B cell (primary cell): Measurements from ENCODE around the gene NLRP5. TPM values are rescaled to one million over a fixed set of nuclear protein-coding genes. Genes with fewer than 3 reads are reported as not detected.

Experiments used
- ATAC-seq: fragments of 200-7000 bp; cut with Tn5 transposase; one replicate; pipeline ENCODE4 v1.10.0; 2021; ENCODE audit warnings: low read depth, mild to moderate bottlenecking, moderate number of reproducible peaks, moderate library complexity
- CTCF ChIA-PET: fragments of 350-600 bp; sonication (Branson Sonifier 250); formaldehyde crosslinking; loops from one replicate; lab custom pipeline; 2021; ENCODE audit warnings: antibody characterized with exemption, inconsistent platforms; lab: Charles Lee
- POLR2A ChIA-PET: fragments of 350-600 bp; sonication (Branson Sonifier 250); formaldehyde crosslinking; loops from one replicate; lab custom pipeline; 2021; ENCODE audit warnings: antibody characterized with exemption; lab: Charles Lee
- DNase-seq: peaks from one replicate; pipeline ENCODE4 v3.0.0; 2013
- H2AFZ ChIP-seq: 2 replicates; pipeline ENCODE4 v1.6.1; 2012; ENCODE audit warnings: mild to moderate bottlenecking, low read depth, low read length; ENCODE audit not compliant: insufficient read depth, poor library complexity, severe bottlenecking
- H3K27ac ChIP-seq, 2 donors: 1 replicate in 1 of 2; 2 replicates in 1 of 2; pipeline ENCODE4 v1.5.1; 2012 to 2013; ENCODE audit warnings: low read length in 2 of 2, mild to moderate bottlenecking in 2 of 2, moderate library complexity in 1 of 2
- H3K27me3 ChIP-seq, 4 experiments: fragments of 200-600 bp in 1 of 4; sonication (generic) in 1 of 4; replicated peaks in 1 of 4; 1 replicate in 2 of 4; 2 replicates in 2 of 4; pipeline versions ENCODE4 v1.6.1 to v1.7.0; 2013 to 2016; ENCODE audit warnings: low read length in 3 of 4, mild to moderate bottlenecking in 2 of 4, mixed read lengths in 1 of 4, moderate library complexity in 1 of 4; ENCODE audit not compliant: insufficient read depth in 4 of 4, control insufficient read depth in 3 of 4; ENCODE audit errors: control extremely low read depth in 1 of 4
- H3K36me3 ChIP-seq, 2 experiments: replicated peaks in 1 of 2; 1 replicate in 1 of 2; 2 replicates in 1 of 2; pipeline versions ENCODE4 v1.6.1 to v1.7.1; 2013; ENCODE audit warnings: low read length in 1 of 2; ENCODE audit not compliant: insufficient read depth in 2 of 2, control insufficient read depth in 1 of 2; ENCODE audit errors: control extremely low read depth in 1 of 2, extremely low read depth in 1 of 2
- H3K4me1 ChIP-seq, 2 donors: fragments of 200-600 bp in 1 of 2; sonication (generic) in 1 of 2; 1 replicate in 1 of 2; 2 replicates in 1 of 2; pipeline versions ENCODE4 v1.5.1 to v1.6.1; 2013 to 2017; ENCODE audit warnings: low read length in 2 of 2; ENCODE audit not compliant: control insufficient read depth in 2 of 2, insufficient read depth in 2 of 2
- H3K4me2 ChIP-seq: replicated peaks from 2 replicates; pipeline ENCODE3; 2012; ENCODE audit warnings: mild to moderate bottlenecking, low read depth, low read length; ENCODE audit not compliant: poor library complexity, severe bottlenecking
- H3K4me3 ChIP-seq, 5 experiments: fragments of 200-600 bp in 1 of 5; sonication (generic) in 1 of 5; 1 replicate in 3 of 5; 2 replicates in 2 of 5; pipeline versions ENCODE4 v1.5.1 to v1.7.0; 2011 to 2016; ENCODE audit warnings: low read length in 4 of 5, mild to moderate bottlenecking in 4 of 5, low read depth in 2 of 5, control low read depth in 1 of 5, moderate library complexity in 1 of 5; ENCODE audit not compliant: insufficient read depth in 1 of 5; ENCODE audit errors: control extremely low read depth in 1 of 5, extremely low read depth in 1 of 5
- H3K79me2 ChIP-seq: fragments of 200-600 bp; sonication (generic); one replicate; pipeline ENCODE4 v1.6.0; 2016; ENCODE audit warnings: low read length; ENCODE audit not compliant: control insufficient read depth, insufficient read depth
- H3K9ac ChIP-seq: fragments of 200-600 bp; sonication (generic); 2 replicates; pipeline ENCODE4 v1.6.1; 2017; ENCODE audit warnings: mild to moderate bottlenecking, low read length, moderate library complexity
- H3K9me3 ChIP-seq, 3 donors: one replicate each; pipeline versions ENCODE4 v1.6.1 to v1.7.1; 2013; ENCODE audit warnings: low read length in 2 of 3; ENCODE audit not compliant: control insufficient read depth in 2 of 3, insufficient read depth in 1 of 3; ENCODE audit errors: control extremely low read depth in 1 of 3
- H4K20me1 ChIP-seq: 2 replicates; pipeline ENCODE4 v1.6.0; 2012; ENCODE audit warnings: mild to moderate bottlenecking, low read length; ENCODE audit not compliant: insufficient read depth, control insufficient read depth, poor library complexity, severe bottlenecking
- H3K27ac Mint-ChIP-seq: one replicate; pipeline ENCODE4 v1.8.0; 2021; ENCODE audit warnings: mixed read lengths
- H3K27me3 Mint-ChIP-seq: one replicate; pipeline ENCODE4 v1.8.0; 2021; ENCODE audit warnings: mixed read lengths
- H3K4me1 Mint-ChIP-seq: one replicate; pipeline ENCODE4 v1.8.0; 2021; ENCODE audit warnings: mixed read lengths
- H3K4me3 Mint-ChIP-seq: one replicate; pipeline ENCODE4 v1.8.0; 2021; ENCODE audit warnings: mixed read lengths
- H3K9me3 Mint-ChIP-seq: one replicate; pipeline ENCODE4 v1.8.0; 2022; ENCODE audit warnings: mixed read lengths; ENCODE audit not compliant: insufficient read depth
- EZH2 ChIP-seq: IDR thresholded peaks from 2 replicates; pipeline ENCODE4 v1.6.1; 2012; ENCODE audit warnings: borderline replicate concordance, low read depth, mild to moderate bottlenecking, moderate library complexity, low read length; ENCODE audit not compliant: insufficient read depth, poor library complexity, severe bottlenecking
- WGBS: methylation state at CpG from one replicate; pipeline ENCODE4 v1.1.5; 2013; ENCODE audit warnings: missing lambda C conversion rate; ENCODE audit not compliant: insufficient coverage; 5-methylcytosine and 5-hydroxymethylcytosine counted together
- intact Hi-C: fragments of 100-400 bp; cut with micrococcal nuclease; formaldehyde crosslinking; loops from one replicate; pipeline ENCODE4 v1.10.0; 2022
- polyA plus RNA-seq: library from polyadenylated mRNA; depleted of rRNA; stranded (reverse); fragments of >200 nt; gene quantifications from 2 replicates; pipeline ENCODE4 v1.2.3, GENCODE V29; 2012
- total RNA-seq, 2 donors: library from RNA; stranded (reverse); fragments of 120-200 nt in 1 of 2; gene quantifications; 1 replicate in 1 of 2; 2 replicates in 1 of 2; pipeline versions ENCODE4 v1.2.3 to v1.2.4, GENCODE V29; 2013 to 2022
- TF ChIP-seq, protein P1 (sequence below): fragments of 200-600 bp; IDR thresholded peaks from one replicate; pipeline ENCODE4 v1.8.0; 2022; ENCODE audit warnings: antibody characterized with exemption, mild to moderate bottlenecking

NLRP5 gene
- total and polyA plus RNA-seq, 2 donors (not counting 1 experiment from before 2014, with no cell fraction given), result not detected

DNA sequence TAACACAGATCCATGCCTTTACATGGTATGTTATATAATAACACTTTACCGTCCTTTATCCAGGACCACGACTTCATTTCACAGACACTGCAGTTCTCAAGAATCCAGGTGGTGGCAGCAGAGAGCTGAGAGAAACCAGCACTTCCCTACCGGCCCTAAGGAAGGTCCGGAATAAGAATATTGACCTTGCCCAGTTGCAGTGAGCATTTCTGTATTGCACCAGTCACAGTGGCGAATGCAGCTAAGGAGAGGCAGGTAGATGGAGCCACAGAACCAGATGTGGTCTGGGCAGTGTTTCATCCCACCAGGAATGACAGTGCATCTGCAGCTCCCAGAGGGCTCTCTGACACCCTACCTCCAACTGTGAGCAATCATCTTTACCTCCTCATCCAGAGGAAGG, 89.9 kb downstream of the NLRP5 start:
- TF ChIP-seq, protein P1, sequence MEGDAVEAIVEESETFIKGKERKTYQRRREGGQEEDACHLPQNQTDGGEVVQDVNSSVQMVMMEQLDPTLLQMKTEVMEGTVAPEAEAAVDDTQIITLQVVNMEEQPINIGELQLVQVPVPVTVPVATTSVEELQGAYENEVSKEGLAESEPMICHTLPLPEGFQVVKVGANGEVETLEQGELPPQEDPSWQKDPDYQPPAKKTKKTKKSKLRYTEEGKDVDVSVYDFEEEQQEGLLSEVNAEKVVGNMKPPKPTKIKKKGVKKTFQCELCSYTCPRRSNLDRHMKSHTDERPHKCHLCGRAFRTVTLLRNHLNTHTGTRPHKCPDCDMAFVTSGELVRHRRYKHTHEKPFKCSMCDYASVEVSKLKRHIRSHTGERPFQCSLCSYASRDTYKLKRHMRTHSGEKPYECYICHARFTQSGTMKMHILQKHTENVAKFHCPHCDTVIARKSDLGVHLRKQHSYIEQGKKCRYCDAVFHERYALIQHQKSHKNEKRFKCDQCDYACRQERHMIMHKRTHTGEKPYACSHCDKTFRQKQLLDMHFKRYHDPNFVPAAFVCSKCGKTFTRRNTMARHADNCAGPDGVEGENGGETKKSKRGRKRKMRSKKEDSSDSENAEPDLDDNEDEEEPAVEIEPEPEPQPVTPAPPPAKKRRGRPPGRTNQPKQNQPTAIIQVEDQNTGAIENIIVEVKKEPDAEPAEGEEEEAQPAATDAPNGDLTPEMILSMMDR, result peak; percentile 85
- TF ChIP-seq EZH2, result no peak
- H3K27me3 Mint-ChIP-seq, result no peaks in the 10 kb centered on the region
- DNase-seq, result peak; percentile 62
- H3K4me3 ChIP-seq, result no peak overlapping the region
- no peaks in the 10 kb centered on the region for H3K36me3 ChIP-seq
- H3K79me2 ChIP-seq, result no peaks in the 10 kb centered on the region
- no peaks in the 10 kb centered on the region for H3K27me3 ChIP-seq
- no peak overlapping the region for H3K27ac Mint-ChIP-seq
- 54% methylated on average over 2 of the region's 5 CpGs for WGBS
- no peak overlapping the region for H3K9ac ChIP-seq
- H3K4me1 ChIP-seq, result peaks cover 9 to 11% of the 10 kb centered on the region in 2 donors
- no peaks in the 10 kb centered on the region for H3K9me3 Mint-ChIP-seq
- H3K4me3 Mint-ChIP-seq, result no peak overlapping the region
- ChIA-PET CTCF (interaction anchor here (0.6 to 10.5 kb wide), 18 partner anchors 9 to 292 kb away, joined by 3 to 196 read pairs (median 4); partner anchors contain the start of genes GALP and ZSCAN5A), POLR2A (interaction anchor here (0.6 kb wide), 1 partner anchor 430 kb away, joined by 3 read pairs; no protein-coding TSS in a partner anchor)
- intact Hi-C loops, result loop anchor here (1.0 kb wide), 4 partner anchors 96 to 274 kb away; no protein-coding TSS in a partner anchor
- ATAC-seq, result peak; percentile 29
- peaks cover 12% of the 10 kb centered on the region for H3K4me1 Mint-ChIP-seq
- H3K4me2 ChIP-seq, result no peak overlapping the region
- peaks cover 0 to 5% (median 0%) of the 10 kb centered on the region in 3 donors for H3K9me3 ChIP-seq
- no peak overlapping the region for H2AFZ ChIP-seq
- H4K20me1 ChIP-seq, result no peaks in the 10 kb centered on the region
- no peak overlapping the region for H3K27ac ChIP-seq

GRCh38 chr19:56079609-56080008, 93.0 kb downstream of the NLRP5 start:
- Histone ChIP-seq H3K4me3 (no peak overlapping the region), H3K9ac (no peak overlapping the region), H3K4me1 (peaks cover 12 to 16% of the 10 kb centered on the region in 2 donors), H4K20me1 (no peaks in the 10 kb centered on the region), H3K9me3 (peaks cover 0 to 5% (median 0%) of the 10 kb centered on the region in 3 donors), H3K79me2 (no peaks in the 10 kb centered on the region), H3K27ac (no peak overlapping the region), H3K27me3 (no peaks in the 10 kb centered on the region), H3K36me3 (no peaks in the 10 kb centered on the region), H2AFZ (no peak overlapping the region), H3K4me2 (no peak overlapping the region)
- 100% methylated on average over 5 of the region's 7 CpGs for whole genome bisulfite sequencing
- H3K4me1 Mint-ChIP-seq, result peaks cover 12% of the 10 kb centered on the region
- DNase-seq, result no peak
- no peak for ATAC-seq
- ChIA-PET CTCF (interaction anchor here (0.9 to 10.5 kb wide), 9 partner anchors 11 to 255 kb away, joined by 3 to 196 read pairs (median 5); partner anchors contain the start of gene GALP), POLR2A (no interaction called here)
- H3K27ac Mint-ChIP-seq, result no peak overlapping the region
- no peaks in the 10 kb centered on the region for H3K27me3 Mint-ChIP-seq
- no peak overlapping the region for H3K4me3 Mint-ChIP-seq
- no peak for TF ChIP-seq EZH2
- TF ChIP-seq, protein P1, result no peak
- H3K9me3 Mint-ChIP-seq, result no peaks in the 10 kb centered on the region
- intact Hi-C loops, result loop anchor here (1.0 kb wide), 2 partner anchors 42 to 235 kb away; partner anchors contain the start of genes ZNF787 and ZSCAN5A
